ENCODE measurements around the gene FSTL5. TPM values are rescaled to one million over a fixed set of nuclear protein-coding genes. Genes with fewer than 3 reads are reported as not detected.

FSTL5 gene
- total RNA-seq, 1 donor from 2014 or later = not detected

GRCh38 chr4:161393602-161394001, 770.2 kb downstream of the FSTL5 start:
- no peak for ATAC-seq
- Histone ChIP-seq H3K27me3 (ENCODE audit: low read depth) (no peaks in the 10 kb centered on the region), H3K4me3 (no peak overlapping the region), H3K27ac (no peak overlapping the region), H3K9me3 (no peaks in the 10 kb centered on the region), H3K36me3 (no peaks in the 10 kb centered on the region), H3K4me1 (no peaks in the 10 kb centered on the region)
- intact Hi-C loops (cut with DNase I) = no loop called here
- no peak for TF ChIP-seq CTCF (IDR thresholded peaks at IDR 0.05)
- DNase-seq = no peak

DNA sequence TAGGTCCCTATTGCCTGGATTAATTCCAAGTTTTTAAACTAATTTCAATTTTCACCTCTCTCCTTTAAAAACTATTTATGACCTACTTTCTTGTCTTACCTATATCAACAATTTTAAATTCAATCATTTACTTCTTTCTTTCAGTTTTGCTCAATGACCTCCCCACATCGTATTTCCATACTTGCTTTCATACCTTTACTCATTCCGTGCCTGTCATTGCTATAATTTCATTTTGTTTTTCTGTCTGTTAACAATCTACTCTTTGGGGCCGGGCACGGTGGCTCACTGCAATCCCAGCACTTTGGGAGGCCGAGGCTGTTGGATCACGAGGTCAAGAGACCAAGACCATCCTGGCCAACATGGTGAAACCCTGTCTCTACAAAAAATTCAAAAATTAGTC, 781.1 kb downstream of the FSTL5 start:
- ATAC-seq = no peak
- no peak for TF ChIP-seq CTCF (IDR thresholded peaks at IDR 0.05)
- Histone ChIP-seq H3K27ac (no peak overlapping the region), H3K36me3 (no peaks in the 10 kb centered on the region), H3K4me3 (no peak overlapping the region), H3K27me3 (ENCODE audit: low read depth) (no peaks in the 10 kb centered on the region), H3K4me1 (no peaks in the 10 kb centered on the region), H3K9me3 (no peaks in the 10 kb centered on the region)
- no peak for DNase-seq
- intact Hi-C loops (cut with DNase I) = no loop called here

DNA sequence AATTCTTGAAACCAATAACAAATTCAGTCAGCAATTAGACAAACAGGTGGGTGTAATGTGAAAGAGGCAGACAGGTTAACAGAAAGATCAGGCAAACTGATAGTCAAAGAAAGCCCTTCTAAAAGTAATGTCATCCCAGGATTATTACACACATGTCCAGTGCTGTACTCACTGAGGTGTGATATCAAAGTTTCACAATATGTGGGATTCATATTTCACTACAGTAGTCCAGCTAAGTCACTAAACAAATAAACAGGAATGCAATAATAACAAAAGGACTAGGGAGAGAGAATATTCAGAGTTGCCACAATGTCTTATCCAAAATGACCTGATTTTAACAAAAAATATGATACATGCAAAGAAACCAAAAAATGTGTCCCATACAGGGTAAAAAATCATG, 787.5 kb downstream of the FSTL5 start:
- no peak overlapping the region for H3K4me3 ChIP-seq
- TF ChIP-seq CTCF (IDR thresholded peaks at IDR 0.05) = no peak

DNA sequence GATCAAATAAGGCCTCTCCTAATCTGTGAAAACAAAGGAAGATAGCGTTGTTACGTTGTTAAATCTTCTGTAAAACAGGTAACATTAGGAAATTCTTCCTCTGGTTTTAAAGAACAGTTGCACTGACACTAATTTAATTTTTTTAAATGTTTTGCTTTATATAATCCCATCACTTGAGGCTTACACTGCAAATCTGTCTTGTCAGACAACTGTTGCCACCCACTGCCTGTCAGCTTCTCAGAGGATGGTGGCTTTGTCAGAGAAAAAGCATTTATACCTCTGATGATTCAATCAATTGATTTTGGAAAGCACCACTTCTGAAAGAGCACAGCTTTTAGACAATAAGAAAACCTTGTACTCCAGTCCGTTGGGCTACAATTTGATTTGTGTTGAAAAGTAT, 799.1 kb downstream of the FSTL5 start:
- no peaks in the 10 kb centered on the region for H3K4me1 ChIP-seq
- no peak overlapping the region for H3K4me3 ChIP-seq
- DNase-seq (no peak), ATAC-seq (no peak)
- no peaks in the 10 kb centered on the region for H3K27me3 ChIP-seq (ENCODE audit: low read depth)
- H3K27ac ChIP-seq = no peak overlapping the region
- TF ChIP-seq CTCF (IDR thresholded peaks at IDR 0.05) = no peak
- intact Hi-C loops (cut with DNase I) = no loop called here
- no peaks in the 10 kb centered on the region for H3K9me3 ChIP-seq
- H3K36me3 ChIP-seq = no peaks in the 10 kb centered on the region

More for the DNA sequence above, 787.5 kb downstream of the FSTL5 start:
- Histone ChIP-seq H3K36me3 (no peaks in the 10 kb centered on the region), H3K9me3 (no peaks in the 10 kb centered on the region), H3K27me3 (ENCODE audit: low read depth) (no peaks in the 10 kb centered on the region), H3K27ac (no peak overlapping the region), H3K4me1 (no peaks in the 10 kb centered on the region)
- intact Hi-C loops (cut with DNase I) = no loop called here
- ATAC-seq = no peak
- no peak for DNase-seq

DNA sequence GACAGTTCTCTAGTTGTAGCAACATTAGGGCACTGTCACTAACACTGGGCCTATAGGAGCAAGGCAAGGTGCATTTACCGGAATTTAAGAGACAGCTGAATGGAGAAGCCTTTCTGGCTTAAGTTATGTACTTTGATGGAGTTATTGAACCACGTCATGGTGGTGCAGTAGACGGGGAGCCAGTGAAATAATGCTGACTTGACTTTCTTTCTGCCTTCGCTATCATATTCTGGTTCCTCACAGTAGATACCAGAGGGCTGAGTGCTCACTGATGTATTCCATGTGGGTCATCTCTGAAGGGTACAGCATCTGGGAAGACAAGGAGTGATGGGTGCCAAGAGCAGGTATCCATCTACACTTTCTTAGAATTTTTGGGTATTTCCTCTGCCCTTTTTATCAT, 802.8 kb downstream of the FSTL5 start:
- Histone ChIP-seq H3K4me3 (no peak overlapping the region), H3K9me3 (no peaks in the 10 kb centered on the region), H3K27me3 (ENCODE audit: low read depth) (no peaks in the 10 kb centered on the region), H3K36me3 (no peaks in the 10 kb centered on the region), H3K4me1 (no peaks in the 10 kb centered on the region), H3K27ac (no peak overlapping the region)
- intact Hi-C loops (cut with DNase I) = no loop called here
- TF ChIP-seq CTCF (IDR thresholded peaks at IDR 0.05) = no peak
- ATAC-seq (no peak), DNase-seq (no peak)

GRCh38 chr4:161359491-161359890, 804.3 kb downstream of the FSTL5 start:
- intact Hi-C loops (cut with DNase I) = no loop called here
- no peak for DNase-seq
- no peak for TF ChIP-seq CTCF (IDR thresholded peaks at IDR 0.05)

More at GRCh38 chr4:161359491-161359890, 804.3 kb downstream of the FSTL5 start:
- Histone ChIP-seq H3K27me3 (ENCODE audit: low read depth) (no peaks in the 10 kb centered on the region), H3K9me3 (no peaks in the 10 kb centered on the region), H3K4me1 (no peaks in the 10 kb centered on the region), H3K36me3 (no peaks in the 10 kb centered on the region), H3K4me3 (no peak overlapping the region), H3K27ac (no peak overlapping the region)
- no peak for ATAC-seq
